IMR-90 (cell line): ENCODE measurements around the gene ADH1C. TPM values are rescaled to one million over a fixed set of nuclear protein-coding genes. Genes with fewer than 3 reads are reported as not detected.
"Not testable (repeated sequence)": the region's sequence is repeated elsewhere in the genome, so short reads cannot be mapped to it uniquely, and the experiment has no call there.

ENCODE experiments used
- ATAC-seq: fragments of 200-7000 bp; cut with Tn5 transposase; 2 replicates; pipeline ENCODE4 v1.9.1; 2020; ENCODE audit warnings: low read depth, mild to moderate bottlenecking, moderate library complexity
- BruUV-seq: library from RNA; stranded (reverse); fragments of 400-500 nt; replicated peaks from 2 replicates; lab custom pipeline; 2021; lab: Mats Ljungman, UMichigan
- CTCF ChIA-PET: fragments of 300-600 bp; formaldehyde crosslinking; extraction: SDS; loops from one replicate; lab custom pipeline; 2021; ENCODE audit warnings: antibody characterized with exemption; lab: Yijun Ruan, JAX
- POLR2A ChIA-PET: fragments of 300-600 bp; sonication (Branson Sonifier 250); formaldehyde crosslinking; loops from one replicate; lab custom pipeline; 2022; ENCODE audit warnings: antibody characterized with exemption; ENCODE audit not compliant: unreplicated experiment; lab: Charles Lee
- DNase-seq: peaks from one replicate; pipeline ENCODE4 v3.0.0; 2013
- H2AFZ ChIP-seq: replicated peaks from 2 replicates; pipeline ENCODE3; 2013; ENCODE audit warnings: low read length, mild to moderate bottlenecking; ENCODE audit not compliant: poor library complexity
- H2AK5ac ChIP-seq: 2 replicates; pipeline ENCODE4 v1.6.1; 2013; ENCODE audit warnings: low read depth, low read length, inconsistent platforms
- H2AK9ac ChIP-seq: replicated peaks from 2 replicates; pipeline ENCODE3; 2013; ENCODE audit warnings: mild to moderate bottlenecking, low read depth, low read length, moderate library complexity; ENCODE audit not compliant: poor library complexity
- H2BK120ac ChIP-seq: 2 replicates; pipeline ENCODE4 v1.6.1; 2013; ENCODE audit warnings: low read depth, low read length, inconsistent platforms
- H2BK15ac ChIP-seq: 3 replicates; pipeline ENCODE4 v1.6.1; 2013; ENCODE audit warnings: low read depth, low read length, inconsistent platforms
- H2BK20ac ChIP-seq: 2 replicates; pipeline ENCODE4 v1.6.1; 2013; ENCODE audit warnings: low read depth, mild to moderate bottlenecking, inconsistent platforms, low read length, moderate library complexity
- H2BK5ac ChIP-seq: 2 replicates; pipeline ENCODE4 v1.6.1; 2013; ENCODE audit warnings: mild to moderate bottlenecking, low read depth, low read length, inconsistent platforms; ENCODE audit not compliant: poor library complexity, severe bottlenecking
- H3K14ac ChIP-seq: replicated peaks from 2 replicates; pipeline ENCODE4 v1.6.1; 2013; ENCODE audit warnings: low read depth, low read length, inconsistent platforms
- H3K18ac ChIP-seq: 2 replicates; pipeline ENCODE4 v1.6.1; 2013; ENCODE audit warnings: low read depth, low read length, control low read depth
- H3K23ac ChIP-seq: 2 replicates; pipeline ENCODE4 v1.6.1; 2013; ENCODE audit warnings: low read depth, low read length, inconsistent platforms
- H3K27ac ChIP-seq: 2 replicates; pipeline ENCODE4 v1.5.1; 2013; ENCODE audit warnings: mild to moderate bottlenecking, control low read depth, low read length; ENCODE audit not compliant: insufficient read depth
- H3K27me3 ChIP-seq: 2 replicates; pipeline ENCODE4 v1.6.1; 2013; ENCODE audit warnings: low read length; ENCODE audit not compliant: control insufficient read depth, insufficient read depth
- H3K36me3 ChIP-seq: 2 replicates; pipeline ENCODE4 v1.6.1; 2013; ENCODE audit warnings: low read length, mixed read lengths; ENCODE audit not compliant: control insufficient read depth, insufficient read depth
- H3K4ac ChIP-seq: 2 replicates; pipeline ENCODE4 v1.6.1; 2013; ENCODE audit warnings: low read depth, low read length, inconsistent platforms
- H3K4me1 ChIP-seq: 2 replicates; pipeline ENCODE4 v1.6.1; 2013; ENCODE audit warnings: low read length, mixed read lengths; ENCODE audit not compliant: control insufficient read depth, insufficient read depth
- H3K4me2 ChIP-seq: 2 replicates; pipeline ENCODE4 v1.6.1; 2013; ENCODE audit warnings: low read depth, mild to moderate bottlenecking, control low read depth, low read length, moderate library complexity
- H3K4me3 ChIP-seq: 2 replicates; pipeline ENCODE4 v1.5.1; 2013; ENCODE audit warnings: low read depth, mild to moderate bottlenecking, control low read depth, low read length, moderate library complexity; ENCODE audit not compliant: insufficient read depth
- H3K56ac ChIP-seq: 2 replicates; pipeline ENCODE4 v1.6.1; 2013; ENCODE audit warnings: low read length, inconsistent platforms; ENCODE audit not compliant: insufficient read depth; ENCODE audit errors: extremely low read depth
- H3K79me1 ChIP-seq, 2 experiments: 2 replicates each; pipeline ENCODE4 v1.6.1; 2013; ENCODE audit warnings: low read length in 2 of 2, inconsistent platforms in 1 of 2, low read depth in 1 of 2
- H3K9ac ChIP-seq: 2 replicates; pipeline ENCODE4 v1.6.1; 2013; ENCODE audit warnings: low read depth, low read length, control low read depth
- H3K9me1 ChIP-seq: 2 replicates; pipeline ENCODE4 v1.6.1; 2013; ENCODE audit warnings: low read length, inconsistent platforms; ENCODE audit not compliant: insufficient read depth
- H3K9me3 ChIP-seq: 2 replicates; pipeline ENCODE4 v1.6.1; 2013; ENCODE audit warnings: low read length; ENCODE audit not compliant: control insufficient read depth, insufficient read depth
- H4K20me1 ChIP-seq: 2 replicates; pipeline ENCODE4 v1.6.1; 2013; ENCODE audit warnings: low read length, inconsistent platforms; ENCODE audit not compliant: insufficient read depth
- H4K5ac ChIP-seq: 2 replicates; pipeline ENCODE4 v1.6.1; 2013; ENCODE audit warnings: mild to moderate bottlenecking, low read depth, low read length, control low read depth
- H4K8ac ChIP-seq, 2 experiments: 2 replicates each; pipeline ENCODE4 v1.6.1; 2013; ENCODE audit warnings: low read depth in 2 of 2, low read length in 2 of 2, control low read depth in 1 of 2, inconsistent platforms in 1 of 2
- H4K91ac ChIP-seq: 2 replicates; pipeline ENCODE4 v1.6.1; 2013; ENCODE audit warnings: low read depth, low read length, inconsistent platforms; ENCODE audit not compliant: insufficient read depth
- CEBPB ChIP-seq: IDR thresholded peaks from 2 replicates; pipeline ENCODE4 v1.6.1; 2012; ENCODE audit warnings: low read depth, low read length, improper control_type of control experiment
- CHD1 ChIP-seq: IDR thresholded peaks from 2 replicates; pipeline ENCODE4 v1.6.1; 2012; ENCODE audit warnings: low read depth, low read length, improper control_type of control experiment
- NFE2L2 ChIP-seq: fragments of 150-350 bp; IDR thresholded peaks from 2 replicates; pipeline ENCODE4 v1.6.1; 2016; ENCODE audit warnings: low read depth, mild to moderate bottlenecking, low read length
- POLR2A ChIP-seq: IDR thresholded peaks from 2 replicates; pipeline ENCODE4 v1.6.1; 2012; ENCODE audit warnings: mild to moderate bottlenecking, low read depth, low read length
- RFX5 ChIP-seq: IDR thresholded peaks from 2 replicates; pipeline ENCODE4 v1.8.0; 2012; ENCODE audit warnings: low read depth, mild to moderate bottlenecking, low read length, moderate library complexity
- WGBS, 2 experiments: methylation state at CpG; one replicate each; pipeline versions ENCODE4 v1.1.5 to v1.1.7; 2013; ENCODE audit warnings: missing lambda C conversion rate in 2 of 2; ENCODE audit not compliant: insufficient read length in 1 of 2; ENCODE audit errors: extremely low coverage in 2 of 2; 5-methylcytosine and 5-hydroxymethylcytosine counted together
- dilution Hi-C: fragments of 300-500 bp; cut with HindIII; formaldehyde crosslinking; loops from one replicate; pipeline ENCODE4 v1.14.3; 2018; ENCODE audit warnings: low sequenced_read_pairs; ENCODE audit not compliant: unreplicated experiment
- in situ Hi-C: fragments of 300-500 bp; cut with MboI; formaldehyde crosslinking; loops from 3 replicates; pipeline ENCODE4 v1.14.3; 2019; ENCODE audit warnings: low sequenced_read_pairs, inconsistent platforms, mixed read lengths
- intact Hi-C: fragments of 100-400 bp; cut with micrococcal nuclease; formaldehyde crosslinking; loops from 2 replicates; pipeline ENCODE4 v1.10.0; 2022
- polyA plus RNA-seq, 3 experiments: library from polyadenylated mRNA; depleted of rRNA; stranded (reverse); fragments of >200 nt; gene quantifications; 2 replicates each; pipeline ENCODE4 v1.2.3, GENCODE V29; 2012; ENCODE audit warnings: low replicate concordance in 1 of 3
- total RNA-seq: library from RNA; depleted of rRNA; stranded (reverse); fragments of >200 nt; gene quantifications from 2 replicates; pipeline ENCODE4 v1.2.3, GENCODE V29; 2012
- TF ChIP-seq, protein P1 (sequence below): conservative IDR thresholded peaks from 2 replicates; pipeline ENCODE4 v1.5.1; 2012; ENCODE audit warnings: mild to moderate bottlenecking, low read depth, low read length, improper control_type of control experiment
- TF ChIP-seq, protein P2 (sequence below): fragments of 150-350 bp; IDR thresholded peaks from 2 replicates; pipeline ENCODE4 v1.6.1; 2017; ENCODE audit warnings: mild to moderate bottlenecking, antibody characterized with exemption, low read length, low read depth

Gene ADH1C
- total and polyA plus RNA-seq, 2 of the 4 experiments (the other 2 are of a cell fraction) = 0.26 TPM; not detected in 1

DNA sequence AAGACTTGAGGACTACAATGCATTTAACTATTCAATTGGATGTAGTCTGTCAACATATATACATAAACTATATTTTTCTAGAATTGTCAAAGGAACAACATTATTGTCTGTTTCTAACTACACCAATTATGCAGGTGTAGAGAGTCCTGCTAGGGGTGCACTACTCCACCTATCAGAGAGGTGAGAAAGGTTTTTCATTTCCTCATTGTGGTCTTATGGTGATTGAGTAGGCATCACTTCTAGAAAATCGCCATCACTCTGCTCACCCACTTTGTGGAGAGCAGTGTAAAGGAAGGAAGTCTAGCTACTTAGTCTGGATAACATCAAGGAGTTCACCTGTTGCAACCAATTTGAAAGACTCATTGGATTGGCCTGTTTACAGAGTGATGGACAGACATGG is 4.4 kb upstream of the ADH1C start:
- H3K56ac ChIP-seq = no peak overlapping the region
- no CpG with 5 or more reads among the region's 1 CpG for WGBS, 2 experiments
- no peak overlapping the region for H3K14ac ChIP-seq
- in situ Hi-C loops (no loop called here), intact Hi-C loops (no loop called here), dilution Hi-C loops (no loop called here)
- H3K9me3 ChIP-seq = peaks cover 3% of the 10 kb centered on the region; the same call in 1 of the 2 replicates
- BruUV-seq = no TSS peak
- H3K4me3 ChIP-seq = no peak overlapping the region
- H2BK120ac ChIP-seq = no peak overlapping the region
- H3K36me3 ChIP-seq = no peaks in the 10 kb centered on the region
- no peak overlapping the region for H4K91ac ChIP-seq
- H2AK9ac ChIP-seq = no peak overlapping the region
- H3K4me2 ChIP-seq = no peak overlapping the region
- H3K23ac ChIP-seq = no peak overlapping the region
- ChIA-PET CTCF (no interaction called here), POLR2A (no interaction called here)
- H3K4ac ChIP-seq = no peak overlapping the region
- H2BK20ac ChIP-seq = no peak overlapping the region
- DNase-seq (no peak), ATAC-seq (no peak)
- H2BK5ac ChIP-seq = no peak overlapping the region
- H3K9ac ChIP-seq = no peak overlapping the region
- H3K79me1 ChIP-seq = no peaks in the 10 kb centered on the region
- no peak overlapping the region for H2BK15ac ChIP-seq
- no peak overlapping the region for H4K5ac ChIP-seq
- H2AK5ac ChIP-seq = no peak overlapping the region
- H3K27me3 ChIP-seq = no peaks in the 10 kb centered on the region
- H4K20me1 ChIP-seq = no peaks in the 10 kb centered on the region
- no peak overlapping the region for H3K18ac ChIP-seq
- H4K8ac ChIP-seq = no peak overlapping the region
- no peak overlapping the region for H3K27ac ChIP-seq
- no peak for TF ChIP-seq RFX5
- TF ChIP-seq CHD1 = no peak
- TF ChIP-seq CEBPB = no peak
- TF ChIP-seq, protein P1, sequence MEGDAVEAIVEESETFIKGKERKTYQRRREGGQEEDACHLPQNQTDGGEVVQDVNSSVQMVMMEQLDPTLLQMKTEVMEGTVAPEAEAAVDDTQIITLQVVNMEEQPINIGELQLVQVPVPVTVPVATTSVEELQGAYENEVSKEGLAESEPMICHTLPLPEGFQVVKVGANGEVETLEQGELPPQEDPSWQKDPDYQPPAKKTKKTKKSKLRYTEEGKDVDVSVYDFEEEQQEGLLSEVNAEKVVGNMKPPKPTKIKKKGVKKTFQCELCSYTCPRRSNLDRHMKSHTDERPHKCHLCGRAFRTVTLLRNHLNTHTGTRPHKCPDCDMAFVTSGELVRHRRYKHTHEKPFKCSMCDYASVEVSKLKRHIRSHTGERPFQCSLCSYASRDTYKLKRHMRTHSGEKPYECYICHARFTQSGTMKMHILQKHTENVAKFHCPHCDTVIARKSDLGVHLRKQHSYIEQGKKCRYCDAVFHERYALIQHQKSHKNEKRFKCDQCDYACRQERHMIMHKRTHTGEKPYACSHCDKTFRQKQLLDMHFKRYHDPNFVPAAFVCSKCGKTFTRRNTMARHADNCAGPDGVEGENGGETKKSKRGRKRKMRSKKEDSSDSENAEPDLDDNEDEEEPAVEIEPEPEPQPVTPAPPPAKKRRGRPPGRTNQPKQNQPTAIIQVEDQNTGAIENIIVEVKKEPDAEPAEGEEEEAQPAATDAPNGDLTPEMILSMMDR = no peak
- TF ChIP-seq NFE2L2 = no peak
- no peak for TF ChIP-seq POLR2A
- TF ChIP-seq, protein P2, sequence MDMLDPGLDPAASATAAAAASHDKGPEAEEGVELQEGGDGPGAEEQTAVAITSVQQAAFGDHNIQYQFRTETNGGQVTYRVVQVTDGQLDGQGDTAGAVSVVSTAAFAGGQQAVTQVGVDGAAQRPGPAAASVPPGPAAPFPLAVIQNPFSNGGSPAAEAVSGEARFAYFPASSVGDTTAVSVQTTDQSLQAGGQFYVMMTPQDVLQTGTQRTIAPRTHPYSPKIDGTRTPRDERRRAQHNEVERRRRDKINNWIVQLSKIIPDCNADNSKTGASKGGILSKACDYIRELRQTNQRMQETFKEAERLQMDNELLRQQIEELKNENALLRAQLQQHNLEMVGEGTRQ = no peak
- H3K9me1 ChIP-seq = no peaks in the 10 kb centered on the region
- peaks cover 6% of the 10 kb centered on the region; the same call in 1 of the 2 replicates for H3K4me1 ChIP-seq
- H2AFZ ChIP-seq = no peak overlapping the region

DNA sequence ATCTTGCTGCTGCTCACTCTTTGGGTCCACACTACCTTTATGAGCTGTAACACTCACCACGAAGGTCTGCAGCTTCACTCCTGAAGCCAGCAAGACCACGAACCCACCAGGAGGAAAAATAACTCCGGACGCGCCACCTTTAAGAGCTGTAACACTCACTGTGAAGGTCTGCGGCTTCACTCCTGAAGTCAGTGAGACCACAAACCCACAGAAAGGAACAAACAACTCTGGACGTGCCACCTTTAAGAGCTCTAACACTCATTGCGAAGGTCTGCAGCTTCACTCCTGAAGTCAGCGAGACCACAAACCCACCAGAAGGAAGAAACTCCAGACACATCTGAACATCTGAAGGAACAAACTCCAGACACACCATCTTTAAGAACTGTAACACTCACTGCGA is 3.6 kb upstream of the ADH1C start:
- H4K91ac ChIP-seq, H2BK20ac ChIP-seq, ATAC-seq, intact Hi-C loops, H3K79me1 ChIP-seq, H3K9me1 ChIP-seq, H3K36me3 ChIP-seq, dilution Hi-C loops, DNase-seq, CTCF ChIA-PET, H3K56ac ChIP-seq, H3K4me3 ChIP-seq, H4K5ac ChIP-seq, H2BK120ac ChIP-seq, H2AK9ac ChIP-seq, POLR2A ChIA-PET, H3K14ac ChIP-seq, H2AK5ac ChIP-seq, H4K8ac ChIP-seq, BruUV-seq, H3K4me2 ChIP-seq, H2BK15ac ChIP-seq, H3K9me3 ChIP-seq, H3K9ac ChIP-seq, H2AFZ ChIP-seq, H3K18ac ChIP-seq, H2BK5ac ChIP-seq, H3K27ac ChIP-seq, in situ Hi-C loops, H3K23ac ChIP-seq, H4K20me1 ChIP-seq, H3K27me3 ChIP-seq, H3K4ac ChIP-seq, H3K4me1 ChIP-seq: not testable (repeated sequence)
- no CpG with 5 or more reads among the region's 10 CpGs for WGBS, 2 experiments
